RWPE2 (cell line): Measurements from ENCODE around the gene TRAP1.

Source experiments
- ATAC-seq: fragments of 200-7000 bp; cut with Tn5 transposase; 3 replicates; pipeline ENCODE4 v1.9.1; 2021; ENCODE audit warnings: low read depth
- DNase-seq: peaks from one replicate; pipeline ENCODE4 v3.0.0-alpha.2; 2020; ENCODE audit warnings: low spot score
- H3K27ac ChIP-seq: fragments of 450-650 bp; 2 replicates; pipeline ENCODE4 v1.5.1; 2017; ENCODE audit warnings: mild to moderate bottlenecking; ENCODE audit not compliant: poor library complexity, severe bottlenecking
- H3K27me3 ChIP-seq: fragments of 250-450 bp; sonication (Bioruptor Pico); 2 replicates; pipeline ENCODE4 v1.5.1; 2021; ENCODE audit warnings: mild to moderate bottlenecking, moderate library complexity; ENCODE audit not compliant: insufficient read depth, poor library complexity, severe bottlenecking
- H3K36me3 ChIP-seq: fragments of 250-450 bp; sonication (Bioruptor Pico); 2 replicates; pipeline ENCODE4 v1.5.1; 2020; ENCODE audit warnings: low read depth, mild to moderate bottlenecking, moderate library complexity
- H3K4me1 ChIP-seq: fragments of 250-450 bp; sonication (Bioruptor Pico); 2 replicates; pipeline ENCODE4 v1.5.1; 2021; ENCODE audit warnings: mild to moderate bottlenecking, moderate library complexity; ENCODE audit not compliant: insufficient read depth, poor library complexity, severe bottlenecking
- H3K4me3 ChIP-seq: fragments of 250-450 bp; sonication (Bioruptor Pico); 2 replicates; pipeline ENCODE4 v1.5.1; 2021; ENCODE audit warnings: mild to moderate bottlenecking, moderate library complexity; ENCODE audit not compliant: severe bottlenecking
- H3K9me3 ChIP-seq: fragments of 250-450 bp; sonication (Bioruptor Pico); 2 replicates; pipeline ENCODE4 v1.5.1; 2021; ENCODE audit warnings: mild to moderate bottlenecking, moderate library complexity; ENCODE audit not compliant: severe bottlenecking
- CTCF ChIP-seq: fragments of 450-650 bp; IDR thresholded peaks from one replicate; pipeline ENCODE4 v1.5.1; 2017; ENCODE audit warnings: mild to moderate bottlenecking, moderate library complexity; ENCODE audit not compliant: poor library complexity, severe bottlenecking

The TRAP1 gene

GRCh38 chr16:3761375-3762106 lies 44.2 kb upstream of the TRAP1 start:
- no peak for TF ChIP-seq CTCF
- no peak overlapping the region for H3K27ac ChIP-seq
- no peaks in the 10 kb centered on the region for H3K4me1 ChIP-seq
- DNase-seq, result no peak
- H3K4me3 ChIP-seq, result no peak overlapping the region
- no peaks in the 10 kb centered on the region for H3K27me3 ChIP-seq
- H3K36me3 ChIP-seq, result peaks cover 45% of the 10 kb centered on the region
- no peaks in the 10 kb centered on the region for H3K9me3 ChIP-seq
- no peak for ATAC-seq

- ATAC-seq, result no peak
- Histone ChIP-seq H3K27ac (no peak overlapping the region), H3K9me3 (no peaks in the 10 kb centered on the region), H3K36me3 (peaks cover 48% of the 10 kb centered on the region), H3K4me1 (no peaks in the 10 kb centered on the region), H3K27me3 (no peaks in the 10 kb centered on the region), H3K4me3 (no peak overlapping the region)
- no peak for DNase-seq
- no peak for TF ChIP-seq CTCF
Observed at GRCh38 chr16:3760518-3760917, 43.2 kb upstream of the TRAP1 start.

- no peak for ATAC-seq
- Histone ChIP-seq H3K27ac (no peak overlapping the region), H3K4me3 (no peak overlapping the region), H3K9me3 (no peaks in the 10 kb centered on the region), H3K4me1 (no peaks in the 10 kb centered on the region), H3K36me3 (peaks cover 48% of the 10 kb centered on the region), H3K27me3 (no peaks in the 10 kb centered on the region)
- no peak for TF ChIP-seq CTCF
- no peak for DNase-seq
Observed at GRCh38 chr16:3759736-3760135, 42.4 kb upstream of the TRAP1 start.

GRCh38 chr16:3756113-3756512 lies 38.8 kb upstream of the TRAP1 start:
- ATAC-seq (no peak), DNase-seq (no peak)
- H3K36me3 ChIP-seq, result peaks cover 50% of the 10 kb centered on the region

More at GRCh38 chr16:3756113-3756512, 38.8 kb upstream of the TRAP1 start:
- H3K27me3 ChIP-seq, result no peaks in the 10 kb centered on the region
- no peaks in the 10 kb centered on the region for H3K9me3 ChIP-seq
- no peaks in the 10 kb centered on the region for H3K4me1 ChIP-seq
- TF ChIP-seq CTCF, result no peak
- no peak overlapping the region for H3K27ac ChIP-seq
- no peak overlapping the region for H3K4me3 ChIP-seq
